Stomach (tissue), 9 donors: ENCODE results near the gene TFIP11. TPM values are rescaled to one million over a fixed set of nuclear protein-coding genes. Genes with fewer than 3 reads are reported as not detected.
A peak's percentile ranks its signal among the peaks of the same experiment; 100 is the strongest.

ENCODE experiments used
- DNase-seq, 2 donors: peaks; one replicate each; pipeline versions ENCODE4 v3.0.0 to v3.0.0-alpha.2; 2013 to 2019
- H3K27ac ChIP-seq, 5 donors: fragments of 200-600 bp in 4 of 5; sonication (generic) in 4 of 5; one replicate each; pipeline ENCODE4 v1.5.1; 2013 to 2019; ENCODE audit warnings: mild to moderate bottlenecking in 1 of 5, moderate library complexity in 1 of 5
- H3K27me3 ChIP-seq, 3 donors: fragments of 200-600 bp; sonication (generic); one replicate each; pipeline ENCODE4 v1.5.1; 2017 to 2019; ENCODE audit warnings: mixed run types in 1 of 3
- H3K36me3 ChIP-seq, 4 donors: fragments of 200-600 bp; sonication (generic); 1 replicate in 3 of 4; 2 replicates in 1 of 4; pipeline ENCODE4 v1.5.1; 2016 to 2019
- H3K4me1 ChIP-seq, 4 donors: fragments of 200-600 bp; sonication (generic); one replicate each; pipeline ENCODE4 v1.5.1; 2016 to 2019
- H3K4me3 ChIP-seq, 4 donors: fragments of 200-600 bp; sonication (generic) in 3 of 4; one replicate each; pipeline ENCODE4 v1.5.1; 2016 to 2019; ENCODE audit warnings: mild to moderate bottlenecking in 1 of 4
- H3K9me3 ChIP-seq, 4 donors: fragments of 200-600 bp; sonication (generic); one replicate each; pipeline ENCODE4 v1.5.1; 2016 to 2019
- CTCF ChIP-seq, 7 experiments: fragments of 450-650 bp in 4 of 7; fragments of 200-600 bp in 3 of 7; sonication (generic) in 3 of 7; IDR thresholded peaks; one replicate each; pipeline ENCODE4 v1.5.1; 2016 to 2019; ENCODE audit warnings: antibody characterized with exemption in 7 of 7, control low read depth in 2 of 7, mild to moderate bottlenecking in 1 of 7
- EP300 ChIP-seq: sonication (generic); formaldehyde crosslinking; IDR thresholded peaks from one replicate; pipeline ENCODE4 v1.6.1; 2017; ENCODE audit warnings: antibody characterized with exemption
- POLR2A ChIP-seq, 4 donors: fragments of 450-650 bp; IDR thresholded peaks; one replicate each; pipeline ENCODE4 v1.6.1; 2016; ENCODE audit warnings: antibody characterized with exemption in 4 of 4, control low read depth in 2 of 4, mild to moderate bottlenecking in 1 of 4, moderate library complexity in 1 of 4
- POLR2AphosphoS5 ChIP-seq, 3 donors: sonication (generic); formaldehyde crosslinking; IDR thresholded peaks; one replicate each; pipeline ENCODE4 v1.6.1; 2016; ENCODE audit warnings: antibody characterized with exemption in 3 of 3
- WGBS, 5 donors: extraction: QIAGEN DNeasy Blood & Tissue Kit in 3 of 5; methylation state at CpG; one replicate each; pipeline versions ENCODE4 v1.1.5 to v1.1.7; 2013 to 2018; 5-methylcytosine and 5-hydroxymethylcytosine counted together
- intact Hi-C: fragments of 100-400 bp; cut with DNase I; formaldehyde crosslinking; loops from one replicate; pipeline ENCODE4 v1.15.1; 2023; ENCODE audit warnings: low total_unique reads
- polyA plus RNA-seq, 3 donors: library from polyadenylated mRNA; stranded (reverse); fragments of 200-250 nt; gene quantifications; one replicate each; pipeline ENCODE4 v1.2.3, GENCODE V29; 2013
- total RNA-seq, 5 donors: library from RNA; depleted of rRNA; stranded (reverse); fragments of >200 nt; gene quantifications; one replicate each; pipeline versions ENCODE4 v1.1.0 to v1.2.3, GENCODE V29; 2014 to 2016
- donor health status: healthy with polysubstance abuse.
- donor health status: Bipolar disorder and iron deficiency.
- donor health status: healthy.

Gene TFIP11
- total and polyA plus RNA-seq, 8 donors, result 11.6 to 48.7 (median 22.3) TPM

- Histone ChIP-seq H3K36me3 (peaks cover 45 to 94% (median 91%) of the 10 kb centered on the region in 4 donors), H3K4me3 (no peak overlapping the region), H3K27ac (no peak overlapping the region), H3K27me3 (no peaks in the 10 kb centered on the region), H3K9me3 (no peaks in the 10 kb centered on the region), H3K4me1 (peaks cover 0 to 12% (median 4%) of the 10 kb centered on the region in 4 donors)
- 26 to 33% (median 30%) methylated on average over 3 of the region's 3 CpGs for WGBS, 5 donors
- intact Hi-C loops, result loop anchor here (5.0 kb wide), 1 partner anchor 64 kb away; no protein-coding TSS in a partner anchor
- TF ChIP-seq EP300, result no peak
- TF ChIP-seq POLR2AphosphoS5 (IDR thresholded peaks at IDR 0.05), result no peak
- TF ChIP-seq CTCF (IDR thresholded peaks at IDR 0.05), result peak in 5 of 7 experiments; percentile 53 to 84 (median 71)
- DNase-seq, result peak; percentile 71 to 77
Measured at GRCh38 chr22:26461188-26461810, 51.0 kb downstream of the TFIP11 start.

- WGBS, 5 donors, result 76 to 90% (median 87%) methylated on average over 6 of the region's 6 CpGs
- Histone ChIP-seq H3K9me3 (no peaks in the 10 kb centered on the region), H3K4me1 (peaks cover 0 to 12% (median 4%) of the 10 kb centered on the region in 4 donors), H3K4me3 (no peak overlapping the region), H3K27ac (no peak overlapping the region), H3K27me3 (no peaks in the 10 kb centered on the region), H3K36me3 (peaks cover 43 to 93% (median 89%) of the 10 kb centered on the region in 4 donors)
- no peak for DNase-seq
- no peak for TF ChIP-seq CTCF (IDR thresholded peaks at IDR 0.05)
- no peak for TF ChIP-seq POLR2AphosphoS5 (IDR thresholded peaks at IDR 0.05)
- no peak for TF ChIP-seq POLR2A (IDR thresholded peaks at IDR 0.05)
- no peak for TF ChIP-seq EP300
- intact Hi-C loops, result loop anchor here (5.0 kb wide), 1 partner anchor 63 kb away; no protein-coding TSS in a partner anchor
Measured at GRCh38 chr22:26460202-26460601, 52.1 kb downstream of the TFIP11 start.

- peaks cover 37 to 85% (median 79%) of the 10 kb centered on the region in 4 donors for H3K36me3 ChIP-seq
- TF ChIP-seq EP300, result no peak
- TF ChIP-seq POLR2AphosphoS5 (IDR thresholded peaks at IDR 0.05), result no peak
- TF ChIP-seq POLR2A (IDR thresholded peaks at IDR 0.05), result no peak
- TF ChIP-seq CTCF (IDR thresholded peaks at IDR 0.05), result no peak
- peaks cover 0 to 9% (median 4%) of the 10 kb centered on the region in 4 donors for H3K4me1 ChIP-seq
- intact Hi-C loops, result no loop called here
- H3K27ac ChIP-seq, result no peak overlapping the region
- H3K4me3 ChIP-seq, result no peak overlapping the region
- H3K27me3 ChIP-seq, result no peaks in the 10 kb centered on the region
- no peak for DNase-seq
- no peaks in the 10 kb centered on the region for H3K9me3 ChIP-seq
- WGBS, 5 donors, result 93 to 97% (median 95%) methylated on average over 26 of the region's 26 CpGs
Measured at GRCh38 chr22:26457661-26458272, 54.5 kb downstream of the TFIP11 start.

GRCh38 chr22:26453812-26454500, 58.3 kb downstream of the TFIP11 start:
- 73 to 87% (median 80%) methylated on average over 5 of the region's 5 CpGs for WGBS, 5 donors
- Histone ChIP-seq H3K4me3 (no peak overlapping the region), H3K27ac (no peak overlapping the region), H3K36me3 (peaks cover 50 to 86% (median 81%) of the 10 kb centered on the region in 4 donors), H3K9me3 (no peaks in the 10 kb centered on the region), H3K4me1 (no peaks in the 10 kb centered on the region), H3K27me3 (no peaks in the 10 kb centered on the region)
- no peak for TF ChIP-seq POLR2A (IDR thresholded peaks at IDR 0.05)
- no peak for TF ChIP-seq EP300
- no peak for TF ChIP-seq CTCF (IDR thresholded peaks at IDR 0.05)
- no peak for TF ChIP-seq POLR2AphosphoS5 (IDR thresholded peaks at IDR 0.05)
- no peak for DNase-seq
- intact Hi-C loops, result no loop called here
